Stimulated activated CD4-positive, alpha-beta T cell treated with anti-CD3 and anti-CD28 coated beads, Interleukin-15, amount 100 ng/mL, for 1 hour (primary cell): Measurements from ENCODE around the gene GPR31.
"Not testable (repeated sequence)": the region's sequence is repeated elsewhere in the genome, so short reads cannot be mapped to it uniquely, and the experiment has no call there.

Experiments used
- DNase-seq, 2 donors: peaks; one replicate each; pipeline ENCODE4 v3.0.0-alpha.2; 2020; ENCODE audit warnings: low read depth in 1 of 2, low spot score in 1 of 2

The GPR31 gene

DNA sequence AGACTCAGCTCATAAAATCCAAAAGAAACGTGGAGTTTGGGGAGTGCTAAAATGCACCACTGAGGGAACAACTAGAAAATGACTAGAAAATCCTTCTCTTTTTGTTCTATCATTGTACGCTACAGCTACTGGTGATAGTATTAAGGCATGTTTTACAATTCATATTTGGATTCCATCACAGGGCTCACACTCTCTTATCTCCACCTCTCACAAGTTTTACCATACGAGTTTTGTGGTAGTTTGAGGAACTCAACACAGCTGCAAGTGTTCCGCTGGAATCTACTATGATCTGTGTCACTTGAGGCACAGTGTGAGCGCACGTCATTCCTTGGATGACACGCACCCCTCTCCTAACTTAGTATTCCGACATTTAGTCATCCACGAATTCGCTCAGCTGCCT, 9.9 kb upstream of the GPR31 start:
- DNase-seq = not testable (repeated sequence)

GRCh38 chr6:167165858-167166471, 8.2 kb upstream of the GPR31 start:
- DNase-seq = no peak

DNA sequence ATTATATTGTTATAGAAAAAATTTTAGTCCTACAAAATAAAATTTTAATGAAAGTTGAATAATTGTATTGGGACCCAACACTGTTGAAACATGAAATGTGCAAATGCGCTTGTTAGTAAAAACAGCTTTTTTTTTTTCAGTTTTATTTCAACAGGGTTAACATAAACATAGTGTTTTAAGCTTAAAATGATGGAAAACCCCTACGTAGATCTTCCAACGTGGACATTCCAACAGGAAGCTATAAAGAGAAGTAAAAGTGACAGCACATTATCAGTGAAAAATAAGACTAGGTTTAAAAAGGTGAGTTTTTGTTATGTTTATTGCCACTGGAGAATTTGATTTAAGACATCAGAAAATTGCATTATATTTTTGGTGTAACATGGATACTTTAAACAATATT, 6.5 kb upstream of the GPR31 start:
- no peak for DNase-seq

- DNase-seq = no peak
Observed at GRCh38 chr6:167163476-167164011, 5.8 kb upstream of the GPR31 start.

GRCh38 chr6:167162591-167162990, 4.8 kb upstream of the GPR31 start:
- DNase-seq = no peak

DNA sequence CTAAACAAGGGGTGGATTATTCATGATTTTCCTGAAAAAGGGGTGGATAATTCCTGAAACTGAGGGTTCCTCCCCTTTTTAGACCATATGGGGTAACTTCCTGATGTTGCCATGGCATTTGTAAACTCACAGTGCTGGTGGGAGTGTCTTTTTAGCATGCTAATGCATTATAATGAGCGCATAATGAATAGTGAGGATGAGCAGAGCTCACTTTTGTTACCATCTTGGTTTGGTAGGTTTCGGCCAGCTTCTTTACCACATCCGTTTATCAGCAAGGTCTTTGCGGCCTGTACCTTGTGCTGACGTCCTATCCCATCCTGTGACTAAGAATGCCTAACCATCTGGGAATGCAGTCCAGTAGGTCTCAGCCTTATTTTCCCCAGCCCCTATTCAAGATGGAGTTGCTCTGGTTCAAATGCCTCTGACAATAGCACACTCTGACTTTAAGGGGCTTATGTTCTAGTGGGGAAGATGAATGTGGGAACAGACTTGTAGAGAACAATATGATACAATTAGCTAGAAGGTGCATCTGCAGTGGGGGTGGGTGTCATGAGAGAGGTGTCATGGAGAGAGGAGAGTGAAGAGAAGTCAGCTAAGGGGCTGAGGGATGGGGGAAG, 4.2 kb upstream of the GPR31 start:
- no peak for DNase-seq

DNA sequence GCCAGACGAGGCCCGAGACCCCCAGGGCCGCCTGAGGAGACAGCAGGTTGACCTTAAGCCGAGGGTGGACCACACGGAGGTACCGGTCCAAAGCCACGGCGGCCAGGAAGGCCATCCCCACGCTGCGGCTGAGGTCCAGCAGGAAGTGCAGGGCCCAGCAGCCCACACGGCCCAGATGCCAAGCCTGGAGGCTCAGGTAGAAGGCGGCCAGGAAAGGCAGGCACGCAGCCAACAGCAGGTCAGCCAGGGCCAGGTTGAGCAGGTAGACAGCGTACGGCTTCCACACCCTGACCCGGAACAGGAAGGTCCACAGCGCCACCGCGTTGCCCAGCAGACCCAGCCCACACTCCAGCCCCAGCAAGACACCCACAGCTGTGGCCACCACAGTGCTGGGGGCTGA, 366 bp downstream of the GPR31 start:
- DNase-seq = no peak

DNA sequence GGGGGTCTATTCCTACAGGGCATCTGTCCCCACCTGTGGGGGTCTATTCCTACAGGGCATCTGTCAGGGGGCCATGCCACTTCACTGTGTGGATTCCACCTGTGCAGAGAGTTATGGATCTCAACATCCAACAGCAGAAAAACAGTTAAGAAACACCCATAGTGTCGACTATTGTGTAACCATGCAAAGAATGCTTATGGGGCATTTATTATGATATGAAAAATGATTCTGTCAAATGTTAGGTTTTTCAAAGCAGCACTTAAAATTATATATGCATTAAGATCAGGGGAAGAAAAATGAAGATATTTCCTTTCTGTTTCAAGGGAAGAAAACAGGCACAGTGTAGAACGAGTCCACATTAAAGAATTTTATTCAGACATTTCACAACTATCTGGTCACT, 2.9 kb downstream of the GPR31 start:
- no peak for DNase-seq

DNA sequence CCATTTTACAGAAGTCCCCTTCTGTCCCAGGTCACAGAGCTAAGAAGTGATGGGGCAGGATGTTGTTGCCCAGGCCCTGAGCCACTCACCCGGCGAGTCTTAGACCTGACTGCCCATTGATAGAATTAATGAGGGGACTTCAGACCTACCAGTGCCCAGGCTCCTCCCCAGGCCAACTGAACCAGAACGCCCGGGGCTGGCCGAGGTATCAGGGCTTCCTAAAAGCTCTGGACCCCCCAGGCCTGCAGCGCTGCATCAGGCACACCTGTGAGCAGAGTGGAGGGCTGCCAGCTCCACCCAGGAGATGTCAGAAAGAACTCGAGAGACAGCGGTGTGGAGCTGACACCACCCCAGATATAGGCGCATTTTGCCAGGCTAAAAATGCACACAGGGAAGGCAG, 3.5 kb downstream of the GPR31 start:
- DNase-seq = no peak

- no peak for DNase-seq
Observed at GRCh38 chr6:167153521-167153959, 4.2 kb downstream of the GPR31 start.

GRCh38 chr6:167152862-167153261, 4.9 kb downstream of the GPR31 start:
- DNase-seq = no peak

- DNase-seq = no peak
Observed at GRCh38 chr6:167151648-167152047, 6.1 kb downstream of the GPR31 start.

- no peak for DNase-seq
Observed at GRCh38 chr6:167150941-167151549, 6.7 kb downstream of the GPR31 start.

GRCh38 chr6:167148997-167149396, 8.8 kb downstream of the GPR31 start:
- no peak for DNase-seq

DNA sequence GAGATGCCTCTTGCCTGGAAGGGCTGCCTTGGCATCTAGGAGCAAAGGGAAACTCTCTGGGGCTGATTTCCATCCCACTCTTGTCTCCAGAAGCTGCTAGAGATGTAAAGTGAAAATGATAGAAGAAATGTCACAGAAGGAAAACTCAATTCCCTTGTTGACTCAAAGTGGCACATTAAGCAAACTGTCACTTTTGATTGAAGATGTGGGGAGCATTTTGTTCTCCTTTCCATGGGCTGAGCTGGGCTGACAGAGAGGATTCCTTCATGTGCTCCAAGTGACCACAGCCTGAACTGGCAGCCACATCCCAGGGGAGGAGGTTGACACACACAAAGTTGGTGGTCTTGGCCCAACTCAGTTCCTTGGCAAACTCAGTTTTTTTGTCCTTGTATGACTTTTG, 9.8 kb downstream of the GPR31 start:
- DNase-seq = no peak

GRCh38 chr6:167146977-167147376, 10.8 kb downstream of the GPR31 start:
- DNase-seq = no peak

GRCh38 chr6:167146135-167146534, 11.6 kb downstream of the GPR31 start:
- no peak for DNase-seq

GRCh38 chr6:167145461-167145860, 12.3 kb downstream of the GPR31 start:
- no peak for DNase-seq

- no peak for DNase-seq
Observed at GRCh38 chr6:167143041-167143440, 14.7 kb downstream of the GPR31 start.

DNA sequence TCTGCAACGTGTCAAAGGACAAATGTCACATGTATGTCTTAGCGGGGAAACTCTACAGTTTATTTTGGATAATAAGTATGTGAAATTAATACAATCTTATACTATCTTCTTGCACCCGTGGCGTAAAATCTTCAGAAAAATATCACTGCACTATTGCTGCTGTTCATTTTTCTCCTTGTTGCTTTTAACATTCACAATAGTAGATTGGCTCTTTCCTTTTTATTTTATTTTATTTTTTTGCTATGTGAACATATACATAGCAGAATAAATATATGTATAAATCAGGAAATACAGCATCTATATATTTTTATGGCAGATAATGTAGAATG, 15.4 kb downstream of the GPR31 start:
- DNase-seq = no peak

DNA sequence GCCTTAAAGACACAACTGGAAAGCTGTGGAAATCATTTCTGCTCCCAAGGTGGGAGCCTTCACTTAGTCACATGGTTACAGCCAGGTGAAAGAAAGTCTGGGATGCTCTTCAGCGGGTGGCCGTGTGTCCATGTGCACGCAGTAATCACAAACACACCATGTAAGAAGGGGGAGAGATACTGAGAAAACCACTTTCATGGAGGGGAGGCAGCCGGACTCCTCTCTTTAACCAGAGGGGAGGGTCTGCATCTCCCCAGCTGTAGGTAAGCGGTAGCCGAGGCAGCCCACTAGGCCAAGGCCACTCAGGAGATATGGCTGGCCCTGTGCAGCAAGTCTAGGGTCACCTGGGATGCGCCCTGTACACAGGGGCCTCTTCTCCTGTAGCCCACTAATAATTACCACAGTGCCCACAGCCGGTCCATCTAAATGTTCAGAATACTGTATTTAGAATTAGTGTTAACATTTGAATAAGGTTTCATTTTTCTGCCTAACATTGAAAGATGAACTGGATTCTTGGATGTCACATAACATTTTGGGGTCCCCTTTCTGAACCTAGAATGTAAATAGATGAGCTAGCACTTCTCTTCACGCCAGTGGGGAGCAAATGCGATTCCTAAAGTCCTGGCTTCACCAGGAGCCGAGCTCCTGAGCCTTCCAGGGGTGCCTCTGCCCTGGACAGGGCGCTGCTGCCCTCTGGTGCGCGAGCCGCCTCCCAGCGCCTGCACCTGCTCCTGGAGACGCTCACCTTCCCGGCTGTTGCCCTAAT, 15.9 kb downstream of the GPR31 start:
- peak; percentile 40 for DNase-seq
